K562 (cell line): ENCODE measurements around the gene GINS1. TPM values are rescaled to one million over a fixed set of nuclear protein-coding genes. Genes with fewer than 3 reads are reported as not detected.

ENCODE experiments used
- ATF1 ChIP-seq, 2 experiments: fragments of 450-650 bp in 1 of 2; IDR thresholded peaks; 2 replicates each; pipeline ENCODE4 v1.6.1; 2016; ENCODE audit warnings: missing compliant biosample characterization in 1 of 2, missing genetic modification characterization in 1 of 2
- NUFIP1 ChIP-seq: fragments of 450-650 bp; IDR thresholded peaks from 2 replicates; pipeline ENCODE4 v1.6.1; 2018; ENCODE audit not compliant: partially characterized antibody
- PHF8 ChIP-seq: fragments of 200-600 bp; sonication (generic); IDR thresholded peaks from 2 replicates; pipeline ENCODE4 v1.6.1; 2012; ENCODE audit warnings: mixed run types, mild to moderate bottlenecking, inconsistent platforms, low read length, moderate library complexity, borderline replicate concordance
- RBBP5 ChIP-seq: fragments of 200-600 bp; sonication (generic); IDR thresholded peaks from 2 replicates; pipeline ENCODE4 v1.6.1; 2012; ENCODE audit warnings: borderline replicate concordance, mild to moderate bottlenecking, low read length, control low read depth, inconsistent platforms; ENCODE audit not compliant: insufficient read depth, poor library complexity, severe bottlenecking
- RBFOX2 ChIP-seq: fragments of 200-400 bp; formaldehyde crosslinking; IDR thresholded peaks from 2 replicates; pipeline ENCODE4 v1.6.1; 2017; ENCODE audit warnings: low read depth, mild to moderate bottlenecking, low read length, moderate library complexity
- TEAD1 ChIP-seq, 2 experiments: fragments of 450-650 bp in 1 of 2; sonication (generic) in 1 of 2; formaldehyde crosslinking; IDR thresholded peaks; 2 replicates each; pipeline versions ENCODE4 v1.4.0 to v1.8.0; 2020 to 2022; ENCODE audit warnings: mild to moderate bottlenecking in 2 of 2, missing genetic modification reagents in 1 of 2
- ZBTB1 ChIP-seq: sonication (generic); formaldehyde crosslinking; IDR thresholded peaks from 2 replicates; pipeline ENCODE4 v1.8.1; 2023; ENCODE audit warnings: missing genetic modification reagents, low read depth, mild to moderate bottlenecking, borderline replicate concordance
- ZKSCAN8 ChIP-seq: fragments of 200-800 bp; sonication (Bioruptor generic); IDR thresholded peaks from 2 replicates; pipeline ENCODE4 v1.6.1; 2016; ENCODE audit warnings: missing genetic modification characterization, missing compliant biosample characterization
- ZNF431 ChIP-seq: sonication (generic); formaldehyde crosslinking; IDR thresholded peaks from 2 replicates; pipeline ENCODE4 v1.8.0; 2022; ENCODE audit warnings: mild to moderate bottlenecking, missing genetic modification reagents
- ZNF444 ChIP-seq: fragments of 250-450 bp; sonication (Bioruptor Pico); IDR thresholded peaks from 2 replicates; pipeline ENCODE4 v1.4.0; 2020; ENCODE audit warnings: mild to moderate bottlenecking, moderate library complexity
- polyA plus RNA-seq, 8 experiments: library from polyadenylated mRNA; depleted of rRNA in 4 of 8; stranded (reverse) in 5 of 8; unstranded in 3 of 8; fragments of >200 nt; fragmentation: Nextera tagmentation in 2 of 8; fragmentation: Illumina TruSeq in 1 of 8; extraction: Ambion mirVana in 2 of 8; extraction: Trizol in 1 of 8; gene quantifications; 2 replicates each; pipeline versions ENCODE4 v1.2.1 to v1.2.3, GENCODE V29; 2011 to 2014; ENCODE audit warnings: inconsistent platforms in 1 of 8, missing spikeins in 1 of 8
- total RNA-seq, 7 experiments: library from RNA; depleted of rRNA in 6 of 7; stranded (reverse); fragments of >200 nt in 6 of 7; fragmentation: Illumina TruSeq in 2 of 7; extraction: Trizol in 2 of 7; gene quantifications; 2 replicates each; pipeline versions ENCODE4 v1.2.1 to v1.2.3, GENCODE V29; 2011 to 2021; ENCODE audit warnings: low replicate concordance in 1 of 7
- TF ChIP-seq, protein P1 (sequence below), 2 experiments: fragments of 450-650 bp in 1 of 2; sonication (generic) in 1 of 2; formaldehyde crosslinking in 1 of 2; IDR thresholded peaks; 2 replicates each; pipeline versions ENCODE4 v1.7.1 to v1.9.0; 2016 to 2022; ENCODE audit warnings: inconsistent platforms in 1 of 2, mild to moderate bottlenecking in 1 of 2, missing genetic modification reagents in 1 of 2
- TF ChIP-seq, protein P2 (sequence below): fragments of 450-650 bp; formaldehyde crosslinking; IDR thresholded peaks from 2 replicates; pipeline ENCODE4 v1.4.0; 2022; ENCODE audit warnings: mild to moderate bottlenecking, moderate library complexity
- TF ChIP-seq, protein P3 (sequence below): fragments of 450-650 bp; IDR thresholded peaks from 2 replicates; pipeline ENCODE4 v1.6.1; 2016; ENCODE audit warnings: mild to moderate bottlenecking

GINS1 gene
- total and polyA plus RNA-seq, 9 of the 15 experiments (the other 6 are each of a cell fraction or from before 2014, with no cell fraction given), result 13.1 to 31.8 (median 24.1) TPM

DNA sequence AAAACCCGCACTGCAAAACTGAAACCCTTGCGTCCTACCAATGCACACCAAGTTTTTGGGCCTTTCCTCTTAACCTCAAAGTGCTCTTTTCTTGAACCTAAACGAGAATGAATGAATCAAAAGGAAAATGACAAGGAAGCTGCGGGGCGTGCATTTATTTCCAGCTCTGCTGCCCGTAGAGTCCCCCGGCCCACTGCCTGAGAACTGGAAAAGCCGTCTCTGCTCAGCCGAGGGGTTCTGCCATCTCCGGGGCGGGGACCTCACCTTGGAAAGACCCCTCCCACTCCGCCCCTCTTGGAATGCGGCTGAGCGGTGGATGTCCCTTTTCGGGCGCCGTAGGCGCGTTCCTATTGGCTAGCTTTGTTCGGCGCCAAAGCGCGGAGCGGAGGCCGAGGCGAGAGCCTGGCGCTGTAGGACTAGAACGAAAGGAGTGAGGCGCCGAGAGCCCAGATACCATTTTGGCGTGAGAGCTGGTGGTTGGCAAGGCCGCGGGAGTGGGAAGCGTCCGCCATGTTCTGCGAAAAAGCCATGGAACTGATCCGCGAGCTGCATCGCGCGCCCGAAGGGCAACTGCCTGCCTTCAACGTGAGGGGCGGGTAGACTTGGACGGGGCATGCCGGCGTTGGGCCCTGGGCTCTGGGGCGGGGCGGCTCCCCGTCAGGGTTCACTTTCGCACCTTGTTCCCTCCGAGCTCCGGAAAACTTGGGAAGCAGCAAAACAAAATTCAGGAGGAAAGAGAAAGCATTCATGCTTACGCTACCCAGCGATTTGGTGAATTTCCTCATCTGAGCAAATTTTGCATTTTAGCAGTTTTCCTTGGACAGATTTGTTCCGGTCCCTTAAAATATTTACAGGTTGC lies at the start of gene GINS1 (continued):
- TF ChIP-seq, protein P1, sequence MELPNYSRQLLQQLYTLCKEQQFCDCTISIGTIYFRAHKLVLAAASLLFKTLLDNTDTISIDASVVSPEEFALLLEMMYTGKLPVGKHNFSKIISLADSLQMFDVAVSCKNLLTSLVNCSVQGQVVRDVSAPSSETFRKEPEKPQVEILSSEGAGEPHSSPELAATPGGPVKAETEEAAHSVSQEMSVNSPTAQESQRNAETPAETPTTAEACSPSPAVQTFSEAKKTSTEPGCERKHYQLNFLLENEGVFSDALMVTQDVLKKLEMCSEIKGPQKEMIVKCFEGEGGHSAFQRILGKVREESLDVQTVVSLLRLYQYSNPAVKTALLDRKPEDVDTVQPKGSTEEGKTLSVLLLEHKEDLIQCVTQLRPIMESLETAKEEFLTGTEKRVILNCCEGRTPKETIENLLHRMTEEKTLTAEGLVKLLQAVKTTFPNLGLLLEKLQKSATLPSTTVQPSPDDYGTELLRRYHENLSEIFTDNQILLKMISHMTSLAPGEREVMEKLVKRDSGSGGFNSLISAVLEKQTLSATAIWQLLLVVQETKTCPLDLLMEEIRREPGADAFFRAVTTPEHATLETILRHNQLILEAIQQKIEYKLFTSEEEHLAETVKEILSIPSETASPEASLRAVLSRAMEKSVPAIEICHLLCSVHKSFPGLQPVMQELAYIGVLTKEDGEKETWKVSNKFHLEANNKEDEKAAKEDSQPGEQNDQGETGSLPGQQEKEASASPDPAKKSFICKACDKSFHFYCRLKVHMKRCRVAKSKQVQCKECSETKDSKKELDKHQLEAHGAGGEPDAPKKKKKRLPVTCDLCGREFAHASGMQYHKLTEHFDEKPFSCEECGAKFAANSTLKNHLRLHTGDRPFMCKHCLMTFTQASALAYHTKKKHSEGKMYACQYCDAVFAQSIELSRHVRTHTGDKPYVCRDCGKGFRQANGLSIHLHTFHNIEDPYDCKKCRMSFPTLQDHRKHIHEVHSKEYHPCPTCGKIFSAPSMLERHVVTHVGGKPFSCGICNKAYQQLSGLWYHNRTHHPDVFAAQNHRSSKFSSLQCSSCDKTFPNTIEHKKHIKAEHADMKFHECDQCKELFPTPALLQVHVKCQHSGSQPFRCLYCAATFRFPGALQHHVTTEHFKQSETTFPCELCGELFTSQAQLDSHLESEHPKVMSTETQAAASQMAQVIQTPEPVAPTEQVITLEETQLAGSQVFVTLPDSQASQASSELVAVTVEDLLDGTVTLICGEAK (IDR thresholded peaks at IDR 0.05), result no peak
- TF ChIP-seq, protein P1 (CRISPR knock-in tag; IDR thresholded peaks at IDR 0.05), result no peak
- TF ChIP-seq RBFOX2, result peak; percentile 94
- no peak for TF ChIP-seq ATF1 (CRISPR knock-in tag; IDR thresholded peaks at IDR 0.05)
- TF ChIP-seq ATF1 (tag; IDR thresholded peaks at IDR 0.05), result peak; percentile 52
- TF ChIP-seq PHF8, result peak; percentile 85
- TF ChIP-seq ZNF431, result no peak
- no peak for TF ChIP-seq ZBTB1 (CRISPR knock-in tag)
- no peak for TF ChIP-seq ZKSCAN8
- TF ChIP-seq NUFIP1, result no peak
- peak; percentile 94 to 99 for TF ChIP-seq TEAD1 (CRISPR knock-in tag; IDR thresholded peaks at IDR 0.05)
- TF ChIP-seq, protein P2, sequence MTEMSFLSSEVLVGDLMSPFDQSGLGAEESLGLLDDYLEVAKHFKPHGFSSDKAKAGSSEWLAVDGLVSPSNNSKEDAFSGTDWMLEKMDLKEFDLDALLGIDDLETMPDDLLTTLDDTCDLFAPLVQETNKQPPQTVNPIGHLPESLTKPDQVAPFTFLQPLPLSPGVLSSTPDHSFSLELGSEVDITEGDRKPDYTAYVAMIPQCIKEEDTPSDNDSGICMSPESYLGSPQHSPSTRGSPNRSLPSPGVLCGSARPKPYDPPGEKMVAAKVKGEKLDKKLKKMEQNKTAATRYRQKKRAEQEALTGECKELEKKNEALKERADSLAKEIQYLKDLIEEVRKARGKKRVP (CRISPR knock-in tag), result no peak
- TF ChIP-seq ZNF444 (CRISPR knock-in tag), result no peak
- TF ChIP-seq, protein P3, sequence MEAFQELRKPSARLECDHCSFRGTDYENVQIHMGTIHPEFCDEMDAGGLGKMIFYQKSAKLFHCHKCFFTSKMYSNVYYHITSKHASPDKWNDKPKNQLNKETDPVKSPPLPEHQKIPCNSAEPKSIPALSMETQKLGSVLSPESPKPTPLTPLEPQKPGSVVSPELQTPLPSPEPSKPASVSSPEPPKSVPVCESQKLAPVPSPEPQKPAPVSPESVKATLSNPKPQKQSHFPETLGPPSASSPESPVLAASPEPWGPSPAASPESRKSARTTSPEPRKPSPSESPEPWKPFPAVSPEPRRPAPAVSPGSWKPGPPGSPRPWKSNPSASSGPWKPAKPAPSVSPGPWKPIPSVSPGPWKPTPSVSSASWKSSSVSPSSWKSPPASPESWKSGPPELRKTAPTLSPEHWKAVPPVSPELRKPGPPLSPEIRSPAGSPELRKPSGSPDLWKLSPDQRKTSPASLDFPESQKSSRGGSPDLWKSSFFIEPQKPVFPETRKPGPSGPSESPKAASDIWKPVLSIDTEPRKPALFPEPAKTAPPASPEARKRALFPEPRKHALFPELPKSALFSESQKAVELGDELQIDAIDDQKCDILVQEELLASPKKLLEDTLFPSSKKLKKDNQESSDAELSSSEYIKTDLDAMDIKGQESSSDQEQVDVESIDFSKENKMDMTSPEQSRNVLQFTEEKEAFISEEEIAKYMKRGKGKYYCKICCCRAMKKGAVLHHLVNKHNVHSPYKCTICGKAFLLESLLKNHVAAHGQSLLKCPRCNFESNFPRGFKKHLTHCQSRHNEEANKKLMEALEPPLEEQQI, result 0 out of 2 replicates have a peak, but pooled peaks have one; percentile 43
- TF ChIP-seq RBBP5, result peak; percentile 88
